HG03575 (cell line): ENCODE data around the gene PPAN.

Experiments
- ATAC-seq: cut with Tn5 transposase; IDR thresholded peaks from one replicate; pipeline ENCODE4 v1.9.1; 2021; ENCODE audit not compliant: unreplicated experiment, insufficient number of reproducible peaks, low FRiP score; ENCODE audit errors: extremely low read depth

The PPAN gene

DNA sequence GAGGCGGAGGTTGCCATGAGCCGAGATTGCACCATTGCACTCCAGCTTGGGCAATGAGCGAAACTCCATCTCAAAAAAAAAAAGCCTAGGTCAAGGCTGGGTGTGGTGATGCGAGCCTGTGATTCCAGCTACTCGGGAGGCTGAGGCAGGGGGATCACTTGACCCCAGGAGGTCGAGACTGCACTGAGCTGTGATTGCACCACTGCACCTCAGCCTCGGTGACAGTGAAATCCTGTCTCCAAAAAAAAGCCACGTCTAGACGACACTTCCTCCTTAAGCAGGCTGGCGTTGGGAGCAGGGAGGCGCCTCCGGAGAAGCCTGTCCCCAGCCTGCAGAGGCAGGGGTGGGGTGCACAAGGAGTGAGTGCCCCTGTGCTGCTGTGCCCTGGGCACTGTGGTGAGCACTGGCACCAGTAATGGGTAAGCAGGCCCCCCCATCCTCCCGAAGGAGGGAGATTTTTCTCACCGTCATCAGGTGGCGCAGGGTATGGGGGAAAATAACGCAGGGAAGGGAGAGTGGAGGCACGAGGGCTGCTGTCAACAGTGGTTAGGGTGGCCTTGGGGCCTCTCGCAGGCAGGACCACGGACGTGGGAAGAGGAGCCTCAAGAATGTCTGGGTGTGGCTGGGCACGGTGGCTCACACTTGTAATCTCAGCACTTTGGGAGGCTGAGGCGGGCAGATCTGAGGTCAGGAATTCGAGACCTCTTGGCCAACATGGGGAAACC, 6.0 kb downstream of the PPAN start:
- no peak for ATAC-seq

DNA sequence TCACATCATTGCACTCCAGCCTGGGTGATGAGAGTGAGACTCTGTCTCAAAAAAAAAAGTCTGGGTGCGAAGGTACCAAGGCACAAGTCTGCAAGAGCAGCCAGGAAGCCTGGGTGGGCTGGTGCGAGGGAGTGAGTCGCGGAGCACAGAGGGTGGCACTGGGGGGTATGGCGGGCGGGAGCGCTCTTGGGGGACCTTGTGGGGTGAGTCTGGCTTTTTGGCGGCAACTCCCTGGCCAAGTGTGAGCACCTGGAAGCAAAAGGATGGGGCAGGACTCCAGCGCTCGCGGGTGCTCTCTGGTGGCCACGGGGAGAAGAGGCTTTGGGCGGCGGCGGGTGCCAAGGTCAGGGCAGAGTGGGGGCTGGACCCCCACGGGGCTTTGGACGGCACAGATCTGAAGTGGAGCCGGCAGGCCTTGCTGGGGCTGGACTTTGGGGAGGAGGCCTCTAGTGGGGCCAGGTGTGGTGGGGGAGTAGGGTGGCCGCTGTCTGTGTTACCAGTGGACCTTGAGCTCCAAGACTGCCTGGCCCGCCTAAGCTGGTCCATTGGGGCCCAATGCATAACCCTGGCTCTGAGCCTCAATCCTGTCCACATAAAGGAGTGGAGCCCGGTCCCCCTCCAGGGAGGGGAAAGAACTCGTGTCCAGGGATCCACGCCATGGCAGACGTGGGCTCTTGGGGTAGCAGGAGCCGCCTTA, 6.9 kb downstream of the PPAN start:
- ATAC-seq, result no peak

- no peak for ATAC-seq
These were observed 7.4 kb downstream of the PPAN start for GRCh38 chr19:10113592-10113963.

GRCh38 chr19:10113964-10114650, 7.9 kb downstream of the PPAN start:
- no peak for ATAC-seq

DNA sequence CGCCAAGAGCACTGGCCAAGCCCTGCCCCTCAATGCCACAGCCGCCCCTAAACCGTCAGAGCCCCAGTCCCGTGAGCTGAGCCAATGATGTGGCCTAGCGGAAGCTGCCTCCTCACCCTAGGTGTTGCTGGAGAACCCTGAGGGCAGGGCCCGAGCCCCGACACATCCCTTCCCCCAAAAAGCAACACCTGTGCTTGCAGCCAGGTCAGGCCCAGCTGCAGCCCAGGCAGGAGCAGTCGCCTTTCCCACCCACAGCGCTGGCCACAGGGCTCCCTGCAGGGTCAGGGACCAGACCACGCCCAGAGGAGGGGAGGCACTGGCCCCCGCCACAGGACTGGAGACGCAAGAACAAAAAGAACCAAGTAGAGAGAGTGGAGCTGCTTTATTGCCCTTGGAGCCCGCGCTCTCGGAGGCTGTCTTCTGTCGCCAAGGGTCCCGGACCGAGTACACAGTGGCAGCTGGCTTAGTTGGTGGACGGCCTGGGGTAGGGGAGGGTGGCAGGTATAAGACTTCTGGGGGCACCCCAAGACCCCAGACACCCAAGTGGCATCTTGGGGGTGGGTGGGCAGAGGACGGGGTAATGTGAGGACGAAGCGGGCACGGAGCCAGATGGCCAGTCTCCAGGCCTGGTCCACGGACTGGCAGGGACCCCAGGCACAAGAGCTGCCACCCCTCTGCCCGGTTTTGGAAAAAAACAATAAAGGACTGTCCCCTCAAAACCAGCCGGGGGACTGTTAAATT, 8.7 kb downstream of the PPAN start:
- no peak for ATAC-seq

DNA sequence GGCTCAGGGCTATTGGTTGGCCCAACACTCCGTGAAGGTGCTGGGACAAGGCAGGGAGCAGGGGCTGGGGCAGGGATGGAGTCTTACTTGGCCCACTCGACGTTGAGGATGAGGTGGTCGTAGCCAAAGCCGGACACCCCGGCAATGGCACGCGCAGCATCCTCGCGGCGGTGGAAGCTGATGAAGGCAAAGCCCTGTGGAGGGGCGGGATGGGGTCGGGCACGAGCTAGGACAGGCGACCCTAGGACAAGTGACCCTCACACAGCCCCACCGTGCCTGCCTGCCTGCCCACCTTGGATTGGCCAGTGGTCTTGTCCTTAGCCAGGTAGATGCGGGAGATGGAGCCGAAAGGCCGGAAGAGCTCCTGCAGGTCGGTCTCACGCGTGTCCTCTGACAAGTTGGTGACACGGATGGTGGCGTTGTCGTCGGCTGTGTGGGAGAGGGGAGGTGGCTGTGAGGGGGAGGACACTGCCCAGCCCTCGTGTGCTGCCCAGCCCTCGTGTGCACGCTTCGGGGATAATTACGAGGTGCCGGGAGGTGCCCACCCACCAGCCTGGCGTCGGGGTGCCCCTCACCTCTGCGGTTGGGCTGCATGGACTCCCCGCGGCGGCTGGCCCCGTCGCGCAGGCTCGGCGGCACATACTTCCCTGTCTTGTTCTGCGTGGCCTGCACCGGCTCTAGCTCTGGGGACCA, 9.4 kb downstream of the PPAN start:
- no peak for ATAC-seq

DNA sequence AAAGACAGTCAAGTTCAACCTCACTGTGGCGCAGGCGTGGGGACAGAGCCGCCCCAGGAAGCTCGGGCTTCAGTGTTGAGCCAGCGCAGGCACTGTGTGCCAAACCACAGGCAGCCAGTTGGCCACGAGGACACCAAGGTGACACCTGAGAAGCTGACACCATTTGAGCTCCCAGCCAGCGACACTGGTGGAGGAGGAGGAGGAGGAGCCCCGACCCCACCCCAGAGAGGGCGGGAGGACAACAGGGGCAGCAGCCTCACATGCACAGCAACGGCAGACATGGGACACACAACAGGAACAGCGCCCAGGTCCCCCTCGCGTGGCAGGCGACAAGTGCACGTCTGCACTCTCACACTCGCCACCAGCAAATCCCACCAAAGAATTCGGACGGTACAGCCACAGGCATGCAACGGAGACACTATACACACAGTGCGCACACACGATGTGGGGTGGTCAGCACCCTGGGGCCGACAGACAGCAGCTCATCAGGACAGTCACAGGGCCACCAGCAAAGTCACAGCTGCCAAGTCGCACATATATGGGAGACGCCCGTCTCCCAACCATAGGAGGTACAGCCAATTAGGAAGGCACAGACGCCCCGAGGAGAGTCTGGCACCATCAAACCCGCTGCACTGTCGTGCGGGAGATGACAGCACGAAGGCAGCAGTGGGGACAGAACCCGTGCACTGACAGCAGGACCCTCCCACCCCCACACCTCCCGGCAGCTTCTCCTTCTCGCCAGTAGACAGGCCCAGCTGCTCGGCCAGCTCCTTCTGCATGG, 10.1 kb downstream of the PPAN start:
- no peak for ATAC-seq

DNA sequence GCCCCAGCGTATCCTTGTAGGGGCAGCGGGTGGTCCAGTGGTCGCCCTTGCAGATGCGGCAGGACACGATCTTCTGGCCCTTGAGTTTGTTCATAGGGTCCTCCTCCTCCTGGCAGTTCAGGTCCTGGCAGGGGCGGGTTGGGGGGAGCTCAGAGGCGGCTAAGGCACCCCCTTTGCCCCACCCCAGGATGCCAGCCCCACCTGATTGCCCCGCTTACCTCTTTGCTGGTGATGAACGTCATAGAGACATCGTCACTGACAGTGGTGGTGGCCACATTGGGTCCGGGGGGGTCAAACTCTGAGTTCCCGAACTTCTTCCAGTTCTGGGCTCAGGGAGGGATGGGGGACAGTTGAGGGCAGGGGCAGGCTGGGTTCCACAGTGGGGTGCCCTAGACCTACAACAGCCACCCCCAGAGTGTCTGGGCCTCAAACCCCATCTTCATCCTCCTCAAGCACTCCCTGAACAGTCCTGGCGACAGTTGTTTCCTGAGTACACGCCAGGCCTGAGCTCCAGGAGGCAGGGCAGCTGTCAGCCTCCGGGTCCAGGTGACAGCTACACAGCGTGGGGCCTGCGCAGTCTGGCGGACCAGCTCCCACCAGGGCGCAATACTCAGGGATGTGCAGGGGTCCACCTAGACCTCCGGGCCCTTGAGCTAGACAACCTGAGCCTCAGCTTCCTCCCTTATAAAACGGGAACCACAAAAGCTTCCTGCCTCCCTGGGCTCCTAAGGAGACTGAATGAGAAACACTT, 10.9 kb downstream of the PPAN start:
- ATAC-seq, result no peak

DNA sequence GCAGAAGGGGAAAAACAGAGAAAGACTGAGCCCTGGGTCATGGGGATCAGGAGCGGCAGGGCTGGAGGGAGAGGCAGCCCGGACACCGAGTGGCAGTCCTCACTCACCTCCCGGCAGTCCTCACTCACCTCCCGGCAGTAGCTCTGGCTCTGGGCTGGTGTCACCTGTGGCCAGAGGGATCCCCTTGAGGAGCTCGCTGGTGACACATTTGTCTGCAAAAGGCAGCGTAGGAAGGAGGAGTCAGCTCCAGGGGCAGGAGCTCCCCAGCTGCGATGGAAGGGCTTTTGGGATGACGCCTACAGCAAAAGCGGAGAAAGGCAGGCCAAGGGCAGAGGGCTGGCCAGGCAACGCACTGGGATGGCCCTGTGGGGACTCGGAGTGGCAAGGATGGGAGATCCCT, 12.8 kb downstream of the PPAN start:
- ATAC-seq, result no peak

GRCh38 chr19:10120538-10121189, 14.5 kb downstream of the PPAN start:
- no peak for ATAC-seq

DNA sequence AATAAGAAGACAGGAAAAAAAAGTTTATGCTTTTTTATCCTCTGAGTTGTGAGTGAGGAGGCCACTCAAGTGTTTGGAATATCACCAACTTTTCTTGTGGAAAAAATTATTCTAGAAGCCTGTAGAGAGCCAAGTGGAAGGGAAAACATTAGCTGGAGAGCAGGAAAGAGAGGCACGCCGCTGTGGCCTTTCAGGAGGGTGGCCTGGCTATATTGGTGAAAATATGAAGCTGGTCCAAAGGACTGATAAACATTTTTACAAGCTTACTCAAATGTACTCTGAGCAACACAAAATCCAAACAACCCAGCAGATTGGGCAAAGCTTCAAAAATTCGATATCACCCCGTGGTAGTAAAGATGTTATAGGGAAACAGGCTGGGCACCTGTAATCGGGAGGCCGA, 15.9 kb downstream of the PPAN start:
- ATAC-seq, result no peak

GRCh38 chr19:10124429-10124828, 18.3 kb downstream of the PPAN start:
- no peak for ATAC-seq

- no peak for ATAC-seq
These were observed 20.1 kb downstream of the PPAN start for GRCh38 chr19:10126213-10126639.

DNA sequence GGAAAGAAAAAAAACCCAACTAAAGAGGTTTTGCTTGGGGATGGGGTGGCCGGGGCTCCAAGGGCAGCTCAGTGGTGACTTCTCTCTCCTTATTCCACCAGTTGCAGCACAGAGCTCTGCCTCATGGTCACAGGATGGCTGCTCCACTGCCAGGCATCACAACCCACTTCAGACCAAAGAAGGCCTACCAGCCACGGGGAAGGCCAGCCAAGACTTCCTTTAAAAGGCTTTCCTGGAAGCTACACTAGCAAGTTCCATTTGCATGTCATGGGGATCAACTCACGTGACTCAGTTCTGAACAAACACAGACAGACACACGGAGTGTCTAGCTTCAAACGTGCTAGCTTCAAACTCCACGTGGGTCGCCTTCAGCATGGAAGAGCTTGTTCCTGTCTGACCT, 26.7 kb downstream of the PPAN start:
- ATAC-seq, result no peak

- ATAC-seq, result no peak
These were observed 27.4 kb downstream of the PPAN start for GRCh38 chr19:10133596-10133995.

DNA sequence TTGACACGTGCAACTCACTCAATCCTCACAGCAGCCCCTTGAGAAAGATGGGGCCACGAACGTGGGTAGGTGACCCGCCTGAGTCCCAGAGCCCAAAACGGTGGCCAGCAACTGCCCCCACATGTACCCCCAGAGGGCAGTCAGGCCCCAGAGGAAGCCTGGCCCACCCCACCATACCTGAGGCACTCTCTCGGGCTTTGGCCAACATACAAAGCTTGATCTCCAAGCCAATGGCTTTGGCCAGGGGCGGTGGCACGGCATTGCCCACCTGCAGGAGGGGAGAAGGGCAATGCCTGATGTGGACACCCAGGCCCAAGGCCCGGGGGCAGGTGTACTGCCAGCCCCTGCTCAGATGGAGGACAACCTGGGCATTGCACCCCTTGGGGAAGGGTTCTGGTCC, 27.9 kb downstream of the PPAN start:
- ATAC-seq, result no peak
